ENCODE measurements around the gene MYO16.

DNA sequence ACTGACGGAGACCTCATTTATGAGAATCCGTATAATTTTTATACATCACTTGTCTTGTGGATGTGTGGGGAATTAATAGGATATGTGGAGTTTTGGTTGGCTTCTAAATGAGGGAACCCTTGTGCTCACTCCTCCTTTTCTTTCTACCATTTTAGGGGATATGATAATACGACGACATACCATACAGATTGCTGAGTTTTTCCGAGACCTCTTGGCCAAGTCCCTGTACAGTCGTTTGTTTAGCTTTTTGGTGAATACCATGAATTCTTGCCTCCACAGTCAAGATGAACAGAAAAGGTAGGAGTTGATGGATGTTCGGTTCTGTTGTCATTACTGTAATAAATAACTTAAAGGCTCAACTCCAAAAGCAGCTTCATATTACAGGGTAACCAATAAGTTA, 335.2 kb downstream of the MYO16 start:
- no peak for TF ChIP-seq POLR2A (IDR thresholded peaks at IDR 0.05)
- TF ChIP-seq, protein P1, sequence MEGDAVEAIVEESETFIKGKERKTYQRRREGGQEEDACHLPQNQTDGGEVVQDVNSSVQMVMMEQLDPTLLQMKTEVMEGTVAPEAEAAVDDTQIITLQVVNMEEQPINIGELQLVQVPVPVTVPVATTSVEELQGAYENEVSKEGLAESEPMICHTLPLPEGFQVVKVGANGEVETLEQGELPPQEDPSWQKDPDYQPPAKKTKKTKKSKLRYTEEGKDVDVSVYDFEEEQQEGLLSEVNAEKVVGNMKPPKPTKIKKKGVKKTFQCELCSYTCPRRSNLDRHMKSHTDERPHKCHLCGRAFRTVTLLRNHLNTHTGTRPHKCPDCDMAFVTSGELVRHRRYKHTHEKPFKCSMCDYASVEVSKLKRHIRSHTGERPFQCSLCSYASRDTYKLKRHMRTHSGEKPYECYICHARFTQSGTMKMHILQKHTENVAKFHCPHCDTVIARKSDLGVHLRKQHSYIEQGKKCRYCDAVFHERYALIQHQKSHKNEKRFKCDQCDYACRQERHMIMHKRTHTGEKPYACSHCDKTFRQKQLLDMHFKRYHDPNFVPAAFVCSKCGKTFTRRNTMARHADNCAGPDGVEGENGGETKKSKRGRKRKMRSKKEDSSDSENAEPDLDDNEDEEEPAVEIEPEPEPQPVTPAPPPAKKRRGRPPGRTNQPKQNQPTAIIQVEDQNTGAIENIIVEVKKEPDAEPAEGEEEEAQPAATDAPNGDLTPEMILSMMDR (IDR thresholded peaks at IDR 0.05): no peak
- no peak for TF ChIP-seq EP300 (IDR thresholded peaks at IDR 0.05)

Measured in ovary (tissue), 3 donors.